Stimulated activated memory B cell treated with anti-CD40 and anti-IgM and Interleukin-4, amounts not matched to agents 10 μg/mL and 1 μg/mL and 100 μg/mL, for 72 hours (primary cell): ENCODE measurements around the gene NLGN2.
A peak's percentile ranks its signal among the peaks of the same experiment; 100 is the strongest.

Experiments
- ATAC-seq: fragments of 150-1000 bp; cut with Tn5 transposase; 2 replicates; pipeline ENCODE4 v1.10.0; 2021
- H3K27ac Mint-ChIP-seq: one replicate; pipeline ENCODE4 v1.8.0; 2022; ENCODE audit warnings: mild to moderate bottlenecking, mixed read lengths
- H3K27me3 Mint-ChIP-seq: one replicate; pipeline ENCODE4 v1.8.0; 2022; ENCODE audit warnings: mixed read lengths
- H3K36me3 Mint-ChIP-seq: one replicate; pipeline ENCODE4 v1.8.0; 2022; ENCODE audit warnings: mixed read lengths
- H3K4me1 Mint-ChIP-seq: one replicate; pipeline ENCODE4 v1.8.0; 2022; ENCODE audit warnings: mixed read lengths
- H3K4me3 Mint-ChIP-seq: one replicate; pipeline ENCODE4 v1.8.0; 2022; ENCODE audit warnings: mild to moderate bottlenecking, moderate library complexity, mixed read lengths
- H3K9me3 Mint-ChIP-seq: one replicate; pipeline ENCODE4 v1.8.0; 2022; ENCODE audit warnings: mixed read lengths

NLGN2 gene

DNA sequence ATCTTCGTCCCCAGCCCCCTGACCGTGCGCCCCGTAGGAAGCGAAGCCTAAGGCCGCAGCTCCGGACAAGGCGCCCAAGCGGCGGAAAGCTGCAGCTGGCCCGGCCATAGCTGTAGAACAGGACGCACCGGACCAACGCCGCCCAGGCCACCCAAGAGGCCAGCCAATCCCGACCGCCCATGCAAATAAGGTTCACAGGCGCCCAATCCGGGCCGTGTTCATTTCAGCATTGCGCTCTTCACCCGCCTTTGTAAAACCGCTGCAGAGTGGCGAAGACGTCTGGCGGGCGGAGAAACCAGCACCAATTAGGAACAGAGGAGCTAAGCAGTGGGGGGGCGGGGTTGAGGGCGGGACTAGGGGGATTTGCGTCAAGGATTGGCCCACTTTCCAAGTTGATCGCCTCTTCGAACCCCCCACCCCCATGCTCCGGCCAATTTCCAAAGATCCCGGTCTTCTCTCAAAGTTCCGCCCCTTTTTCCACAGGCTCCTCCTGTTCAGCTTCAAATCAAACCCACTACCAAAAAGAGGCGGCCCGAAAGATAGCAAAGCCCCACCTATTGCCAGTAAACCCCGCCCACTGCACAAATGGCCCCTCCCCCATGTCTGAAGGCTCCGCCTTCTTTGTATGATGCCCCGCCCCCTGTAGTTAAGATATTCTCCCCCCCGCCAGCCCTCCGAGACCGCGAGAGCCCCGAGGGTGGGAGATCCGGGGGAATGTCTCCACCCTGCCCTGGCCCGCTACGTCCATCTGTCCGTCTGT, 3.5 kb upstream of the NLGN2 start, which contains the start of gene TMEM256:
Gene TMEM256 (minus strand): TSS at position 121 of the 760 bp plus-strand sequence. CDS start 13 bp downstream, at position 108.
- H3K9me3 Mint-ChIP-seq = no peaks in the 10 kb centered on the region
- H3K27me3 Mint-ChIP-seq = peaks cover 22% of the 10 kb centered on the region
- H3K36me3 Mint-ChIP-seq = no peaks in the 10 kb centered on the region
- peak within 1 kb of the TSS; percentile 98 for H3K4me3 Mint-ChIP-seq
- peak within 1 kb of the TSS; percentile 89 for H3K27ac Mint-ChIP-seq
- peaks cover 13% of the 10 kb centered on the region for H3K4me1 Mint-ChIP-seq
- ATAC-seq = peak; percentile 96

DNA sequence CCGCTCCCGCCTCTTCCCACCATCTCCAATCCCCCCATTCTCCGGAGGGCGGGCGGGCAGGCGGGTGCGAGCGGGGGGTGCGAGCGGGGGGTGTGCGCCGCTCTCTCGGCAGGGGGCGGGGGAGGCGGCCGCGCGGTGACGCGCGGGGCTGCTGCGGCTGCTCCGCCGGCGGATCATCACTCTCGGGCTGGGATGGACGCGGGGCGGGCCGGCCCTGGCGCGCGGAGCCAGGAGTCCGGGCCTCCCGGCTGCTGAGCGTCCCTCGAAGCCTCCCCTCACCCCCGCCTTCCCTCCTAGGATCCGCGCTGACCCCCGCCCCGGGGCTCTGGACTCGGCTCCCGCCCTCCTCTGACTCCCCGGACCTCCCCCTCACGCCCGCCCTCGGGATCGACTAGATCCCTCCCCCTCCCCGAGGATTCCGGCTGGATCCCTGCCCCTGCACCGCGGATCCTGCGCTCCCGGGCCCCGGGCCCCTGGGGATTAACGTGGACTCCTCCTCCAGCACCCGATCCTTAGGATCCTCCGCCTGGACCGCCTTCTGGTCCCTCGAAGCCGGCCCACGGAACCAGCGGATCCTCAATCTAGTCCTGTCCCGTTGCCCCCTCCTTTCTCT, 2.8 kb upstream of the NLGN2 start:
- Mint-ChIP-seq H3K9me3 (no peaks in the 10 kb centered on the region), H3K4me1 (peaks cover 13% of the 10 kb centered on the region), H3K27me3 (peaks cover 29% of the 10 kb centered on the region), H3K27ac (peak overlapping the region; percentile 89), H3K36me3 (no peaks in the 10 kb centered on the region), H3K4me3 (peak overlapping the region; percentile 98)
- peak; percentile 21 for ATAC-seq

DNA sequence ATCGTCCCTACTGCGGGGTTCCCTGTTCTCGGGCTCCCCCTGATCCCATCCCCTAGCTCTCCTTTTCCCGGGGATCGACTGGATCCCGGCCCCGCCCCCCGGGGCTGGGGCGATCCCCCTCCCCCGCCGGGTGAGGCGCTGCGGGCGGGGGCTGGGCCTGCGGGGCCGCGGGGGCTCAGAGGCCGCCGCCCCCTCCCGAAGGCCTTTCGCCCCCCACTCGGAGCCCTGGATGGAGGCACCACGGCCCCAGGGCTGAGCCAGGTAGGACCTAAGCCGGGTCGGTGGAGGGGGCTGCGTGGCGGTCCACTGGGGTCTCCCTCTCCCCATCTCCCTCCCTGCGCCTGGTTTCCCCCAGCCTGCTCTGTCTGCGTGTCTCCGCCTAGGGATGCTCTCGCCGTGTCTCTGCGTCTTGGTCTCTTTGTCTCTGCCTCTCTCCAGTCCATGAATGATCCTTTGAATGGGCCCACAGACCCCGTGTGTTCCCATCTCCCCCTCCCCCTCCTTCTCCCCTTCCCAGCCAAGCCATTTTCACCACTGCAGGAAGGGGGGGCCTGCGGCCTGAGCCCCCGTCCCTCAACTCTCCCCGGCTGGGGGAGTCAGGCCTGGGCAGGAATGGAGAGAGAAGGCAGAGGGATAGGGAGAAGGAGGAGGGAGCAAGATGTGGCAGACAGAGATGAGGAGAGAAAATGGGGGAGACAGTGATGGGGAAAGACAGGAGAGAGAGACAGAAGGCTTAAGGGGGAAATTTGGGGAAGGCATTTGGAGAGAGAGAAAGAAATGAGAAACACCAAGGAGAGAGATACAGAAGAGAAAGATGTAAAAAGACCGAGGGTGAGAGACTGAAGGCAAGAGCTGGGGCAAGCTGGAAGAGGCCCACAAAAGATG, 2.1 kb upstream of the NLGN2 start:
- Mint-ChIP-seq H3K27ac (peak overlapping the region; percentile 89), H3K36me3 (no peaks in the 10 kb centered on the region), H3K9me3 (no peaks in the 10 kb centered on the region), H3K4me1 (peaks cover 13% of the 10 kb centered on the region), H3K4me3 (peak overlapping the region; percentile 87), H3K27me3 (peaks cover 32% of the 10 kb centered on the region)
- ATAC-seq = no peak

DNA sequence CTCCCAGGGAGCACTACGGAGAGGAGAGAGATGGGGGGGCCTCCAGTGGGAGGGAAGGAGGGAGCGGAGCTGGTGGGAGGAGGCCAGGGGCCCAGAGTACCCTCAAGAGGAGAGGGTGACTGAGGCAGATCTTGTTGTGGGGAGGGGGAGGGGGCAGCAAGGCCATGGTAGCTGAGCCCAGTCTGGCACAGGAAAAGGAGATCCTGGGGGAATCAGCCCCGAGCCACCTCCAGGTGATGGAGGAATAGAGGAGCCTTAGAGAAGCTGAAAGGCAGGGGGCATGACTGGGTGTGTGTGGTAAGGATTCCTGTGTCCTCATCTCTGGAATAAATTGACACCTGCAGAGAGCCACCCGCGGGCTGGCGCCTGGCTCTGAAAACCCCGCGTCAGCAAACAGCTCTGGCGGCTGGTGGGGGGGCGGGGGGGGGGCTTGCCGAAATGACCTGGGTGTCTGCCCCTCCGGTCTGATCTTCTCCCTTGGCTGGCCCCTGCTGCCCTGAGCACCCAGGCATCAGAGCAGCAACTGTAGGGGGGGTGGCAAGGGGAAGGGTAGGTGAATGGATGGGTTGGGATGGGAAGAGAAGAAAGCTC, 1.3 kb upstream of the NLGN2 start:
- H3K36me3 Mint-ChIP-seq = no peaks in the 10 kb centered on the region
- no peak for ATAC-seq
- no peak overlapping the region for H3K27ac Mint-ChIP-seq
- H3K9me3 Mint-ChIP-seq = no peaks in the 10 kb centered on the region
- peaks cover 32% of the 10 kb centered on the region for H3K27me3 Mint-ChIP-seq
- H3K4me1 Mint-ChIP-seq = peaks cover 13% of the 10 kb centered on the region
- no peak overlapping the region for H3K4me3 Mint-ChIP-seq

DNA sequence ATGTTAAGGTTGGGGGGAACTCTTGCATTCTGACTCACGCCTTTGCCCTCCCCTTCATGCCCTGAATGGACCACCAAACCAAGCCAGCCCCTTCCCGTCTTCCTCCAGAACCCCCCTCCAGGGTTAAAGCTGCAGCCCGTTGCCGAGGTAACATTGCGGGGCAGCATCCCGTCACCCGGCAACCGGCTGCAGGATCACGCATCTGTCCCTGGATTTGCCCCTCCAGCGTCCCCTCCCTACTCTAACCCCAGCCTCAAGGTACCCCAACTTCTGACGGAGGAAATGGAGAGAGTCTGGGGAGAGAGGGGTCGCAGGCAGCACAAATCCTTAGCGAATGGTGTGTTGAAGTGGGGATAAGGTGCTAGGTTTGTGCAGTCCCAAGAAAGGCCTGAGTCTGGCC, 563 bp upstream of the NLGN2 start:
- H3K4me3 Mint-ChIP-seq = no peak overlapping the region
- H3K27me3 Mint-ChIP-seq = peaks cover 32% of the 10 kb centered on the region
- H3K4me1 Mint-ChIP-seq = peaks cover 13% of the 10 kb centered on the region
- no peaks in the 10 kb centered on the region for H3K36me3 Mint-ChIP-seq
- no peaks in the 10 kb centered on the region for H3K9me3 Mint-ChIP-seq
- ATAC-seq = no peak
- no peak overlapping the region for H3K27ac Mint-ChIP-seq

DNA sequence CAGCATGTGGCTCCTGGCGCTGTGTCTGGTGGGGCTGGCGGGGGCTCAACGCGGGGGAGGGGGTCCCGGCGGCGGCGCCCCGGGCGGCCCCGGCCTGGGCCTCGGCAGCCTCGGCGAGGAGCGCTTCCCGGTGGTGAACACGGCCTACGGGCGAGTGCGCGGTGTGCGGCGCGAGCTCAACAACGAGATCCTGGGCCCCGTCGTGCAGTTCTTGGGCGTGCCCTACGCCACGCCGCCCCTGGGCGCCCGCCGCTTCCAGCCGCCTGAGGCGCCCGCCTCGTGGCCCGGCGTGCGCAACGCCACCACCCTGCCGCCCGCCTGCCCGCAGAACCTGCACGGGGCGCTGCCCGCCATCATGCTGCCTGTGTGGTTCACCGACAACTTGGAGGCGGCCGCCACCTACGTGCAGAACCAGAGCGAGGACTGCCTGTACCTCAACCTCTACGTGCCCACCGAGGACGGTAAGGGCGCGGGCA, 645 bp downstream of the NLGN2 start:
- no peak overlapping the region for H3K4me3 Mint-ChIP-seq
- no peaks in the 10 kb centered on the region for H3K36me3 Mint-ChIP-seq
- peaks cover 7% of the 10 kb centered on the region for H3K4me1 Mint-ChIP-seq
- H3K27ac Mint-ChIP-seq = no peak overlapping the region
- no peak for ATAC-seq
- H3K9me3 Mint-ChIP-seq = no peaks in the 10 kb centered on the region
- peaks cover 32% of the 10 kb centered on the region for H3K27me3 Mint-ChIP-seq

DNA sequence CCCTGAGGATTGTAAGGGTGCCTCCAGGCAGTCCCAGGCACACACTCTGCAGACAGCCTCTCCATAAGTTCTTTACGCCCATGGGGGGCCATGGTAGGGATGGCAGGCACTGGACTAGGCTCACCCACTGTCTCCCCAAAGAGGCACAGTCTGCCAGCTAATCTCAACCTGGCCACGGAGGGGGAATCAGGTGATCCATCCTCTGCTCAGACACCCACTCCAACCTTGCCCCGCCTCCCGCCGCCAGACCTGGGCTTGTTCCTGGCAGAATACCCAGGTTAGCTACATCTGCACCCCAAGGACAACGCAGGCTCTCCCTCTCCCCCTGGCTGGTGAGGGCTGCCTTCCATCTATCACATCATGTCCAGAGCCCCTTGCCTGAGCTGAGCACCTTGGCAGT, 1.2 kb downstream of the NLGN2 start:
- Mint-ChIP-seq H3K9me3 (no peaks in the 10 kb centered on the region), H3K4me3 (no peak overlapping the region), H3K4me1 (peaks cover 6% of the 10 kb centered on the region), H3K27me3 (peaks cover 32% of the 10 kb centered on the region), H3K36me3 (no peaks in the 10 kb centered on the region), H3K27ac (no peak overlapping the region)
- ATAC-seq = no peak

DNA sequence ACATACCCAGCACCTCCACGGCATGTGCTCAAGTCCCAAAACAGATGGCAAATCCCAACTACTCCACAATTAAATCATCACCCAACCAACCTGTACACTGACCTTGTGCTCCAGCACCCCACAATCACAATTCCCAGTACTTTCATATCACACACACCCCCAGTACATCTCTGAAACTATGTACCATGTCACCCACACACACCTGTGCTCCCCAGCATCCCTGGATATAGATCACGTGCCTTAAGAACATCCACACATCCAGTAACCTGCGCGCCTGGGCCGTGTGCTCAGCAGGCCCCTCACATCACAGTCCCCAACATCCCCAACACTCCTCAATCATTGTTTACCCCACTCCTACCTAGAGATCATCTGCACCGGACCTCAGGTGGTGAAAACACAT, 2.1 kb downstream of the NLGN2 start:
- H3K27ac Mint-ChIP-seq = no peak overlapping the region
- no peak overlapping the region for H3K4me3 Mint-ChIP-seq
- H3K9me3 Mint-ChIP-seq = no peaks in the 10 kb centered on the region
- H3K4me1 Mint-ChIP-seq = peaks cover 6% of the 10 kb centered on the region
- peaks cover 31% of the 10 kb centered on the region for H3K27me3 Mint-ChIP-seq
- no peak for ATAC-seq
- no peaks in the 10 kb centered on the region for H3K36me3 Mint-ChIP-seq

DNA sequence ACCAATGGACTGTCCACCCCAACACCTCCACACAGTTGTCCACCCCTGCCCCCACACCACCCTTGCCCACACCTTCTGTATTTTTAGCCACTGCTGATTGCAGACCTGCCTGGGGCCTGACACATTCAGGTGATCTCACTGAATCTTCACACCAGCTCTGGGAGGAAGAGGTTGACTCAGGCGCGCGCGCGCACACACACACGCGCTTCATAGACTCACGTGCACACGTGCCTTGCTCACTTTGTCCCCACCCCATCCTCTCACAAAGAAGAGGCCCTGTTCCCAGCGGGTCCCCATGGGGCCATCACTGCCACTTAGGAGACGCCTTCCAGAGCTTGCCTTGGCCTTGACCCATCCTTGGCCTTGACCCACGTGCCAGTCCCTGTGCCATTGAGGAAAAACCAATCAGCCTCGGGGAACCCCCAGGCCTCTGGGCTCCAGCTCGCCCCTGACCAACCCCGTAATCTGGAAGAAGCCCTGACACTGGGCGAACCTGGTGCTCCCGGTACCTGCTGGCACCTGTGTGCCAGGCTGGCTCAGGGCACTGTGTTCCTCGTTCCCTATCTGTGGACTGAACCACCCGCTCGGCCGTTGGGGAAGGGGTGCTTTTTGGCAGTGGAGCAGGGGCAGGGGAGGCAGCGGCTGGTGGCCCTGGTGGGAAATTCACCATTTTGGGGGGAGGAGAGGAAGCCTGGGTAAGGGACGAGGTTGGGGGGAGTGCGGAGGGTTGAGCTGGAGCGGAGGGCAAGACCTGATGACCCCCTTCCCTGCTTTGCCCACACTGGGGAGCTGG, 3.2 kb downstream of the NLGN2 start:
- H3K27me3 Mint-ChIP-seq = peaks cover 20% of the 10 kb centered on the region
- H3K9me3 Mint-ChIP-seq = no peaks in the 10 kb centered on the region
- no peak overlapping the region for H3K27ac Mint-ChIP-seq
- H3K4me1 Mint-ChIP-seq = no peaks in the 10 kb centered on the region
- no peak overlapping the region for H3K4me3 Mint-ChIP-seq
- ATAC-seq = no peak
- no peaks in the 10 kb centered on the region for H3K36me3 Mint-ChIP-seq

DNA sequence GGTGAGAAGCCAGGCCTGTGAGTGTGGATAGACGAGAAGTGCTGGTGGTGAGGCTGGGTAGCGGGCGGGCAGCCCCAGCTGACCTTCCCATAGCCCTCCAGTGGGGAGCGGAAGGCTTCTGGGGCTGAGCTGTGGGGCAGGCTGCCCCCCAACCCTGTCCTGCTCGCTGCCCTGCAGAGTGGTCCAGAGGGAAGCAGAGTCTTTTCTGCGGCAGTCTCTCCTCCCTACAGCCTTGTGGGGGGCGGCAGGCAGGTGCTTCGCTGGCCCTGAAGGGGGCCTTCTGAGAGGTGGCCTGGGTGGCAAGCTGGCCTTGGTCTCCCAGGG, 3.7 kb downstream of the NLGN2 start:
- Mint-ChIP-seq H3K4me3 (no peak overlapping the region), H3K36me3 (no peaks in the 10 kb centered on the region), H3K9me3 (no peaks in the 10 kb centered on the region), H3K4me1 (no peaks in the 10 kb centered on the region), H3K27ac (no peak overlapping the region), H3K27me3 (peaks cover 14% of the 10 kb centered on the region)
- no peak for ATAC-seq

DNA sequence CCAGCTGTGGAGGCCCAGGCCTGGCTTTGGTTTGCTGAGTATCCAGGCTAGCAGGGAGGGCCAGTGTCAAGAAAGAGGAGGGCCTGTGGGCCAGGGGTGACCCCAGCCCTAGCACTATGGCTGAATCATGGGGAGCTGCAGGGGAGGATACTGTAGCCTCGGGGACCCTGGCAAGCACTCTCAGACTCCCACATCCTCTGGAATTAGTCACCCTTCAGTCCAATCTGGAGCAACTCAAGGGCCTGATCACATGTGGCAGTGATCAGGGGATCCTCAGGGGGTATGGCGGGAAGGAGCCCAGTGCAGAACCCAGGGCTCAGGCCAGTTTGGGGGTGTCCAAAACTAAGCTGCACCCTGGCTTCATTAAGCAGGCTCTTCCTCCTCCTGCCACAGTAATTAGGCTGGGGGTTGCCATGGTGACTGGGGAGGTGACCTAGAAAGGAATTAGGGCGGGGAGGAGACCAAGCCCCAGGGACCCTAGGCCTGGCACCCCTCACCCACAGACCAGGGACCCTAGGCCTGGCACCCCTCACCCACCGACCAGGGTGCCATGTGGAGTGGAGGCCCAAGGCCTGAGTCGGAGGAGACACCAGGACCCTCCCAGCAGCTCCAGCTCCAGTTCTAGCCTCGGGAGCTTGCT, 5.8 kb downstream of the NLGN2 start:
- H3K9me3 Mint-ChIP-seq = no peaks in the 10 kb centered on the region
- ATAC-seq = no peak
- H3K27ac Mint-ChIP-seq = no peak overlapping the region
- no peaks in the 10 kb centered on the region for H3K4me1 Mint-ChIP-seq
- no peak overlapping the region for H3K4me3 Mint-ChIP-seq
- no peaks in the 10 kb centered on the region for H3K36me3 Mint-ChIP-seq
- H3K27me3 Mint-ChIP-seq = peaks cover 17% of the 10 kb centered on the region

DNA sequence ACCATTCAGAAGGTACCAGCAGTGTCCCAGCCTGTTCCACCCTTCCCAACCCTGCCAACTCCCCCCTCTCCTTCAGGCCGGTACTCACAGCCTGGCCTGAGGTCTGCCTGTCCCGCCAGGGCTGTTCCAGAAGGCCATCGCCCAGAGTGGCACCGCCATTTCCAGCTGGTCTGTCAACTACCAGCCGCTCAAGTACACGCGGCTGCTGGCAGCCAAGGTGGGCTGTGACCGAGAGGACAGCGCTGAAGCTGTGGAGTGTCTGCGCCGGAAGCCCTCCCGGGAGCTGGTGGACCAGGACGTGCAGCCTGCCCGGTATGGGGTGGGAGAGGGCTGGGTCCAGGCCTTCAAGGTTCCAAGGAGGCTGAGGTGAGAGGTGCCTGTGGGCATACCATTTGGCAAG, 7.2 kb downstream of the NLGN2 start:
- Mint-ChIP-seq H3K27ac (no peak overlapping the region), H3K4me3 (no peak overlapping the region), H3K36me3 (no peaks in the 10 kb centered on the region), H3K4me1 (no peaks in the 10 kb centered on the region), H3K27me3 (peaks cover 19% of the 10 kb centered on the region), H3K9me3 (no peaks in the 10 kb centered on the region)
- ATAC-seq = no peak

DNA sequence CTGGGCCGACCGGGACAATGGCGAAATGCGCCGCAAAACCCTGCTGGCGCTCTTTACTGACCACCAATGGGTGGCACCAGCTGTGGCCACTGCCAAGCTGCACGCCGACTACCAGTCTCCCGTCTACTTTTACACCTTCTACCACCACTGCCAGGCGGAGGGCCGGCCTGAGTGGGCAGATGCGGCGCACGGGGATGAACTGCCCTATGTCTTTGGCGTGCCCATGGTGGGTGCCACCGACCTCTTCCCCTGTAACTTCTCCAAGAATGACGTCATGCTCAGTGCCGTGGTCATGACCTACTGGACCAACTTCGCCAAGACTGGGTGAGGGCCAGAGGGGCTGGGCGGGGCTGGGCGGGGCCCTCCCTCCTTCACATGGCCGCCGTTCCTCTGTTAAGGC, 8.1 kb downstream of the NLGN2 start:
- Mint-ChIP-seq H3K9me3 (no peaks in the 10 kb centered on the region), H3K4me3 (no peak overlapping the region), H3K4me1 (no peaks in the 10 kb centered on the region), H3K27me3 (peaks cover 18% of the 10 kb centered on the region), H3K36me3 (no peaks in the 10 kb centered on the region), H3K27ac (no peak overlapping the region)
- ATAC-seq = no peak

DNA sequence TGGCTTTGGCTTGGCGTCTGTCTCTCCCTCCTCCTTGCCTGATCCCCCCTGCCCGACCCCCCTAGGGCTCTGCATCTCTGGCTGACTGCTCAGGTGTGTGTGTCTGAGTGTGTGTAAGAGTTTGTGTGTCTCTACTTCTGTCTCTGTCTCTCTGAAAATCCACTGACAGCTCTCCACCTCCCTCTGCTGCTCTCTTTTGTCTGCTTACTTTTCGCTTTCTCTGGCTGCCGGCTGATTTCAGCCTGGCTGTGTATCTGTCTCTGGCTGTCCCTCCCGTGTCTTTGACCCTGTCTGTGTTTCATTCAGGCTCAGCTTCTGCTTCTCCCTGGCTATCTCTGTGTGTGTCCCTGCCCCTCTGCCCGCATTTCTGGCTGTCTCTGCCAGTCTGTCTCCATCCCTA, 8.7 kb downstream of the NLGN2 start:
- no peak overlapping the region for H3K27ac Mint-ChIP-seq
- no peaks in the 10 kb centered on the region for H3K4me1 Mint-ChIP-seq
- no peak for ATAC-seq
- H3K27me3 Mint-ChIP-seq = peaks cover 18% of the 10 kb centered on the region
- no peaks in the 10 kb centered on the region for H3K36me3 Mint-ChIP-seq
- H3K9me3 Mint-ChIP-seq = no peaks in the 10 kb centered on the region
- H3K4me3 Mint-ChIP-seq = no peak overlapping the region
